Measurements from ENCODE around the gene ABHD2. TPM values are rescaled to one million over a fixed set of nuclear protein-coding genes. Genes with fewer than 3 reads are reported as not detected.

The ABHD2 gene
- polyA plus RNA-seq, 1 experiment, result 69.6 TPM

DNA sequence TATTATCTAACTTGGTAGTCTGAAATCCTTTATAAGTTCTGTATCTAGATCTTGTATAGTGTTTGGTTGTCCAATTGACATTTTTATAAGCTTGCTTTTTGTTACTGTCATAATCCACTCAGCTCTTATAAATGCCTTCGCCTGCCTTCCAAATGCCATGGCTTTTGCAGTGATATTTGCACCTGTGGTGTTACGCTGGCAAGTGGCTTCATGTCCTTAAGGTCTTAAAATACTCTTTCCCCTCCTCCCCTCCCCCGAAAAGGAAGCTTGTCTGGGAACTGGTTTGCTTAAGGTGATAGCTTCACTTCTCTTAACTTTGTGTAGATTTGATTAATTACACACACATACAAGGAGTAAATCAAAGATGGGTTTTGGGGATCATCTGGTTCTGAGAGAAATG is 62.0 kb downstream of the ABHD2 start:
- DNase-seq (ENCODE audit: low read depth), result no peak
- CTCF ChIA-PET, result interaction anchor here (0.7 to 1.3 kb wide), 7 partner anchors 11 to 56 kb away, joined by 3 to 5 read pairs (median 3); no protein-coding TSS in a partner anchor
- POLR2A ChIA-PET, result no interaction called here
- H3K27me3 ChIP-seq (ENCODE audit: control insufficient read depth, insufficient read depth, low read length), result no peaks in the 10 kb centered on the region
- TF ChIP-seq, protein P1, sequence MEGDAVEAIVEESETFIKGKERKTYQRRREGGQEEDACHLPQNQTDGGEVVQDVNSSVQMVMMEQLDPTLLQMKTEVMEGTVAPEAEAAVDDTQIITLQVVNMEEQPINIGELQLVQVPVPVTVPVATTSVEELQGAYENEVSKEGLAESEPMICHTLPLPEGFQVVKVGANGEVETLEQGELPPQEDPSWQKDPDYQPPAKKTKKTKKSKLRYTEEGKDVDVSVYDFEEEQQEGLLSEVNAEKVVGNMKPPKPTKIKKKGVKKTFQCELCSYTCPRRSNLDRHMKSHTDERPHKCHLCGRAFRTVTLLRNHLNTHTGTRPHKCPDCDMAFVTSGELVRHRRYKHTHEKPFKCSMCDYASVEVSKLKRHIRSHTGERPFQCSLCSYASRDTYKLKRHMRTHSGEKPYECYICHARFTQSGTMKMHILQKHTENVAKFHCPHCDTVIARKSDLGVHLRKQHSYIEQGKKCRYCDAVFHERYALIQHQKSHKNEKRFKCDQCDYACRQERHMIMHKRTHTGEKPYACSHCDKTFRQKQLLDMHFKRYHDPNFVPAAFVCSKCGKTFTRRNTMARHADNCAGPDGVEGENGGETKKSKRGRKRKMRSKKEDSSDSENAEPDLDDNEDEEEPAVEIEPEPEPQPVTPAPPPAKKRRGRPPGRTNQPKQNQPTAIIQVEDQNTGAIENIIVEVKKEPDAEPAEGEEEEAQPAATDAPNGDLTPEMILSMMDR (IDR thresholded peaks at IDR 0.05; ENCODE audit: insufficient read depth, low read depth, low read length), result no peak
- H3K4me3 ChIP-seq (ENCODE audit: low read depth, low read length), result no peak overlapping the region
- H3K36me3 ChIP-seq (ENCODE audit: control insufficient read depth, insufficient read depth, low read length), result 0 out of 2 replicates have a peak, but pooled peaks cover 1% of the 10 kb centered on the region

DNA sequence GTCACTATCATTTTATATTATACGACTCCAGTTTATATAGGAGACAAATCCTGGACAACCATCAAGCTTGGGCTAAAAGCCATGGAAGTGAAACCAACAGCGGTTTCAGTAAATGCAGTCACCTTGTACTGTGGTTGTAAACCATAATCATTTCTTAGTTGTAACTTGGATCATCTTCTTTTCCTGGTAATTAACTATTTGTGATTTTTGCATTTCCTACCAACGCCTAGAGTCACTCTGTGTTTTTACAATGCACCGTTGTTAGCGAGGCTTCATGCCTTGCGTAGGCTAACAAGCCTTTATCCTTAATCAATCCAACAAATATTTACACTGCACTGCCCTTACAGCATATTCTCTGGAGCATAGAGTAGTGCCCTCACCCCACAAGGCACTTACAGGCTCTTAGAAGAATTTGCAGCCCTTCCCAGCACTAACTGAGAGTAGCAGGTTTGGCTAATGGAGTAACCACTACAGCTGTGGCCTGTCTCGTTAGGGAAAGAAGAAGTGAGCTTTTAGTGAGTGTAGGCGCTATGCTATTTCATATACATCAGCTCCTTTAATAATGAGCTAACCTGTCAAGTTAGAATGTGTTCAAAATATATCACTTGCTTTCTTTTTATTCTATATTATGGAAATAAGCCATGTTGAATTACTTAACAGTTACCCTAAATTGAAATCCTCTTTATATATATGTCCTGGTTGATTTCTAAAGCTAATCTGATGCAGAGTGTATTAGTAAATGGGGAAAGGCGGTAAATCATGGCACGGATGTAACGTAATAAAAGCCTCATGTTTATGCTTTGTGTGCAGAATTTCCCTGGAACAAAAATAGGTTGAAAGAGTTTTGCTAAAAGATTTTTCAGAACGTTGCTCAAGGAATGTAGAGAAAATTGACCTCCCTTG is 62.8 kb downstream of the ABHD2 start:
- ChIA-PET POLR2A (no interaction called here), CTCF (interaction anchor here (0.8 to 3.0 kb wide), 7 partner anchors 12 to 94 kb away, joined by 3 to 9 read pairs (median 4); no protein-coding TSS in a partner anchor)
- peaks cover 4% of the 10 kb centered on the region for H3K36me3 ChIP-seq (ENCODE audit: control insufficient read depth, insufficient read depth, low read length)
- TF ChIP-seq, protein P1 (IDR thresholded peaks at IDR 0.05; ENCODE audit: insufficient read depth, low read depth, low read length), result no peak
- no peak overlapping the region for H3K4me3 ChIP-seq (ENCODE audit: low read depth, low read length)
- no peak for DNase-seq (ENCODE audit: low read depth)
- H3K27me3 ChIP-seq (ENCODE audit: control insufficient read depth, insufficient read depth, low read length), result no peaks in the 10 kb centered on the region

DNA sequence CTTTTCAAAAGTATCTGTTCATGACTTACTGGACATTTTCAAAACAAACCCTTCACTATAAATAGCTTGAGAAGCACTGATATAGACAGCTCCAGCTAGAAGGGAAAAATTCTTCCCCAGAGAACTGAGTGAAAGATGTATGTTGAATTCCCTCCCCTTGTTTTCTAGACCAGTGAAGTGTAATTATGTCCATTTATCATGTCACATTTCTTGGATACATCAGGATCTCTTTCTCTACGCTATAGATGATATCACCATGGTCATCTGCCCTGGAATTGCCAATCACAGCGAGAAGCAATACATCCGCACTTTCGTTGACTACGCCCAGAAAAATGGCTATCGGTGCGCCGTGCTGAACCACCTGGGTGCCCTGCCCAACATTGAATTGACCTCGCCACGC is 66.9 kb downstream of the ABHD2 start:
- TF ChIP-seq, protein P1 (IDR thresholded peaks at IDR 0.05; ENCODE audit: insufficient read depth, low read depth, low read length), result no peak
- CTCF ChIA-PET, result interaction anchor here (1.2 kb wide), 1 partner anchor 98 kb away, joined by 3 read pairs; no protein-coding TSS in a partner anchor
- POLR2A ChIA-PET, result no interaction called here
- no peaks in the 10 kb centered on the region for H3K27me3 ChIP-seq (ENCODE audit: control insufficient read depth, insufficient read depth, low read length)
- no peak overlapping the region for H3K4me3 ChIP-seq (ENCODE audit: low read depth, low read length)
- H3K36me3 ChIP-seq (ENCODE audit: control insufficient read depth, insufficient read depth, low read length), result peaks cover 4% of the 10 kb centered on the region
- no peak for DNase-seq (ENCODE audit: low read depth)

DNA sequence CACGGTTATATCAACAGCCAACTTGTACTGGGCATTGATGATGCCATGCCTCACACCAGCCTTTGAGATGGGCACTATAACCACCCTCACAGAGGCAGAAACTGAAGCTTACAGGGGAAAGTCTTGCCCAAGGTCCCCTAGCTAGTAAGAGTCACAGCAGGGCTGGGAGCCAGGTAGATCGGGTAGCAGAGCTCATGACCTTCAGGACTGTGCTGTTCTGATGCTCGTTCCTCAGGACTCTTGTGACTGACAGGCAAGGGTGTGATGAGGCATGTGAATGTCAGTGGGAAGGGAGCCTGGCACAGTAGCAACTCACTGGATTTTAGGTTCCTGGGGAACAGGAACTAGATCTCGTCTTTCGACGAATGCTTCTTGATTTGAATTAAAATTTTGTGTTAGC is 67.4 kb downstream of the ABHD2 start:
- Histone ChIP-seq H3K27me3 (ENCODE audit: control insufficient read depth, insufficient read depth, low read length) (no peaks in the 10 kb centered on the region), H3K4me3 (ENCODE audit: low read depth, low read length) (no peak overlapping the region), H3K36me3 (ENCODE audit: control insufficient read depth, insufficient read depth, low read length) (peaks cover 4% of the 10 kb centered on the region)
- ChIA-PET CTCF (interaction anchor here (3.4 kb wide), 1 partner anchor 16 kb away, joined by 12 read pairs; no protein-coding TSS in a partner anchor), POLR2A (no interaction called here)
- TF ChIP-seq, protein P1 (IDR thresholded peaks at IDR 0.05; ENCODE audit: insufficient read depth, low read depth, low read length), result no peak
- no peak for DNase-seq (ENCODE audit: low read depth)

DNA sequence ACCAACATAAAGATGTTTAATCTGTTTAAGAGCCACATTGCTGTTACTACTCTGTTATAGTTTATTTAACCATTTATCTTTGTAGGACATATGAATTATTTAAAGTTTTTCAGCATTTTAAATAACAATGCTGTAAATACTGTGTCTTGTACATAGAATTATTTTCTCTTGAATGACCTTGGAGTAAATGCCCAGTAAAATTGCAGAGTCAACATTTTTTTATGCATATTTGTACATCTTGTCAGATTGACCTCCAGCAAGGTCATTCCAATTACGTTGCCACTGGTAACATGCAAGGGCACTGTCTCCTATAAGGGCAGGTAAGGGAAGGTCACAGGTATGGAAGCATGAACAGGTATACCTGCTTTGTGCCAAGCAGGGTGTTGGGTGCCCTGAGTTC is 68.8 kb downstream of the ABHD2 start:
- CTCF ChIA-PET, result interaction anchor here (3.4 kb wide), 1 partner anchor 15 kb away, joined by 12 read pairs; no protein-coding TSS in a partner anchor

More for the DNA sequence above, 68.8 kb downstream of the ABHD2 start:
- POLR2A ChIA-PET, result no interaction called here
- no peaks in the 10 kb centered on the region for H3K27me3 ChIP-seq (ENCODE audit: control insufficient read depth, insufficient read depth, low read length)
- DNase-seq (ENCODE audit: low read depth), result no peak
- peaks cover 4% of the 10 kb centered on the region for H3K36me3 ChIP-seq (ENCODE audit: control insufficient read depth, insufficient read depth, low read length)
- no peak overlapping the region for H3K4me3 ChIP-seq (ENCODE audit: low read depth, low read length)
- TF ChIP-seq, protein P1 (IDR thresholded peaks at IDR 0.05; ENCODE audit: insufficient read depth, low read depth, low read length), result no peak
